NCI-H2107 (cell line): ENCODE results near the gene FOXK1.
"Not testable (repeated sequence)": the region's sequence is repeated elsewhere in the genome, so short reads cannot be mapped to it uniquely, and the experiment has no call there.

Experiments
- DNase-seq: peaks from one replicate; lab custom pipeline; 2025; lab: John Stamatoyannopoulos, UW

The FOXK1 gene

DNA sequence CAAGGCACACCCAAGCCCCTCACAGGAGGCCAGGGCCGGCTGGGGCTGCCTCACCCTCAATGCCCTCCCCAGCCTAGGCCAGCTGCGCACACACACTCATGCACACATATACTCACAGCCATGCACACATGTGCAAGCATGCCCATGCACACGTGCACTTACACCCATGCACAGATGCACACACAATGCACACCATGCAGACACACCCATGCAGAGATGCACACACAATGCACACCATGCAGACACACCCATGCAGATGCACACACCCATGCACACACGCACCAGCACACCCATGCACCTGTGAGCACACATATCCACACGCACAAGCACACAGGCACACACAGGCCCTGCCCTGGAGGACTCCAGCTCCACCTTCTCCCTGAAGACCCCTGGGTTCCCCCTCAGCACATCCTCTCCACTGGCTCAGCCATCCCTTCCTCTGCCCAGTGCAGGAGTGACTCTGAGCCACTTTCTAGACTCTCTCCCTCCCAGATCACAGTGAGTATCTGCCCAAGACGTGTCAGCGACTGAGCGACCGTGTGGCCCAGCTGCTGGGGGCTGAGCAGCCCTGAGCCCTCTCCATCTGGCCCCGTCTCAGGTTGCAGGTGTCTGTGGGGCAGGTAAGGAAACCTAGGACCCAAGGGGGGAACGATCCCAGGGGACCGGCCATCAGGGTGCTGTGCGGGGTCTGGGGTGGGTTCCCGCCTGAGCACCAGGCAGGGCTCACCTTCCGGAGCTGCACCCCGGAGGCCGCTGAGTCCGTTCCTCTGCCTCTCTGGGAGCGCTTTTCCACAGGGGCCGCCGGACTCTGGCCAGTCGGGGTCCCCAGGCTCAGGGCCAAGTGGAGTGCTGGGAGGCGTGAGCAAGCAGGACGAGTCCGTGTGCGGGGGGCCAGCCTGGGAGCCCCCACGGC, 119.1 kb downstream of the FOXK1 start:
- DNase-seq = no peak

DNA sequence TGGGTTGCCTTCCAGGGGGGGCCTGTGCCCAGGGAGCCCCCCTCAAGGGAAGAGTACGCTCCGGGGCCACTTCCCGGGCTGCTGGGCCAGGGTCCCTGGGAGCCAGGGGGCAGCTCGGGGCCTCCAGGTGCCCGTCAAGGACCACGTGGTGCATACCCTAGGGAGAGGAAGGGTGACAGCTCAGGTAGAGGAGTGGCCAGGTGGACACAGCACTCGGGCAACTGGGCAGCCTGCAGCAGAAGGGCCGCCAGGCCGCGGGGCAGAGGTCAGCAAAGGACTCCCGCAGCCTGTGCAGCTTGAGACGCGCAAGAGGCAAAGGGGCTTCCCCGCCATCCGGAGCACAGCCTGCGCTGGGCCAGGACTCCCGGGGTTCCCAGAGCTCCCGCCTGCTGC, 119.7 kb downstream of the FOXK1 start:
- DNase-seq = no peak

GRCh38 chr7:4802577-4802976, 120.5 kb downstream of the FOXK1 start:
- not testable (repeated sequence) for DNase-seq

GRCh38 chr7:4803397-4804241, 121.5 kb downstream of the FOXK1 start:
- DNase-seq = no peak

DNA sequence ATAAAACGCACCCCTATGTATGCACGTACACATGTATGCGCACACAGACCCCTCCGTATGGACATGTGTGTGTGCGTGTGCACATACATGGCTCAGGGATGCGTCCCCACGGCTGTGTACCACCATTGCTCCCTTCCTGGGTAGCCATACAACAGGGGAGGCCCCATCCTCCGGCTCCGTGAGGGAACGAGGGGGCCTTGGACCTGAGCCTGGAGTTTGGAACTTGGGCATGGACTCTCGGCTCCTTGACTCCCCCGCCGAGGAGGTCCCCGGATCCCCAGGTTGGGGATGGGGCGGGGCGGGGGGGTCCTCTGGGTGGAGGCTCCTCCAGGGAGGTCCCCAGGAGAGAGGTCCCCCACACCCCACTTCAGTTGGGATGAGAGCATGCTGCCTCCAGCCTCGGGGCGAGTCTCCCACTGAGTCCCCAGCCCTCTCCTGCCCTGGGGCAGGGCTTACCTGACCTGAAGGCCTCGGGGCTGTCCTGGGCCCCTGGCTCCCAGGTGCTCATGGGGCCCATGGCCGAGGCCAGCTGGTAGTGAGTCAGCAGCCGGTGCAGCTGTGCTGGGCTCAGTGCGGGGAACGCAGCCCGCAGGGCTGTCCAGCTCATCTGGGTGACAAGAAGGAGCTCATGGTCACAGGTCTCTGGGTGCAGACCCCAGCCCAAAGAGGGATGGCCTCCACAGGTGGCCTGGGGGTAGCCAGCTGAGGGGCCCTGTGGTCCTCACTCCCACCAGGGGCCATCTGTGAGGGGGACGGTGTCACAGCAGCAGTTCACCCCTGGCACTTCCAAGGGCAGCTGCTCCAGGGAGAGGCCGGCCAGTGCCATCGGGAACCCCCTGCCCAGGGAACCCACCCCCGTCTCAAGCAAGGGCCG, 123.3 kb downstream of the FOXK1 start:
- DNase-seq = no peak

DNA sequence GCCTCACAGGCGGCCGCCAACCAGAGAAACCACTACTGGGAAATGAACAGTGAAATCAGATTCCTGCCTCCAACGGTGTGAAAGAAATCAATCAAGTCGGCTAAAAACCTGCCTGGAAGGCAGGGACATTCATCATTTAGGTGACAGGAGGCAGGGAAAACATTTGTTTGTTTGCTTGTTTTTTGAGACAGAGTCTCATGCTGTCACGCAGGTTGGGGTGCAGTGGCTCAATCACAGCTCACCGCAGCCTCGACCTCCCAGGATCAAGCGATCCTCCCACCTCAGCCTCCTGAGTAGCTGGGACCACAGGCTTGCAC, 123.8 kb downstream of the FOXK1 start:
- no peak for DNase-seq

DNA sequence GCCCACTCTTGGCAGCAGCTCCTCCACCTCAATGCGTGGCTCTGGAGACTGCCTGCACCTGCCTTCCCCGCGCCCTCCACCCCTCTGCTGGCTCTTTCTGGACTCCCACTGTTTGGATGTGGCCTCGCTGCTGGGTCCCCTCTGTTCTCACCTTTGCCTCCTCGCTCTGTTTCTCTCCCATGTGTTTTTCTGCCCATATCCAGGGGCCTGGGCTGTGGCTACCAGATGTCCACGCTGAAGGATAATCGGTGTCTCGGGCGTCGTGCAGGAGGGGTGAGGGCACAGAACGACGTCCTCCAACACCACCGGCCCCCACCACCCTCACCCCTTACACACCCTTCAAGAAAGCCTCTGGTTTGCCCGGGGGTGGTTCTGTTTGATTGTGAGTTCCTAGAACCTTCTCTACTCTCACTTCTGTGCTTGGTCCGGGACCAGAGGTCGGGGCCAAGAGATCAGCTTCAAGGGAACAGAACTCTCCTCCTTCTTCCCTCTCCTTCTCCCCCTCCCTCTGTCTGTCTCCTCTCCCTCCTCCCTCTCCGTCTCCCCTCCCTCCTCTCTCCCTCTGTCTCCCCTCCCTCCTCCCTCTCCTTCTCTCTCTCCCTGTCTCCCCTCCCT, 125.0 kb downstream of the FOXK1 start:
- DNase-seq = no peak

DNA sequence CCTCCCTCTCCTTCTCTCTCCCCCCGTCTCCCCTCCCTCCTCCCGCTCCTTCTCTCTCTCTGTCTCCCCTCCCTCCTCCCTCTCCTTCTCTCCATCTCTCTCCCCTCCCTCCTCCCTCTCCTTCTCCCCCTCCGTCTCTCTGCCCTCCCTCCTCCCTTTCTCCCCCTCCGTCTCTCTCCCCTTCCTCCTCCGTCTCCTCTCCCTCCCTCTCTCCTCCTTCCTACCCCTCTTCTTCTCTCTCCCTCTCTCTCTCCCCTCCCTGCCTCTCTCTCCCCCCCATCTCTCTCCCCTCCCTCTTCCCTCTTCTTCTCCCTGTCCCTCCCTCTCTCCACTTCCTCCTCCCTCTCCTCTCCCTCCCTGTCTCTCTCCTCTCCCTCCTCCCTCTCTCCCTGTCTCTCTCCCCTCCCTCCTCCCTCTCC, 125.5 kb downstream of the FOXK1 start:
- DNase-seq = no peak

DNA sequence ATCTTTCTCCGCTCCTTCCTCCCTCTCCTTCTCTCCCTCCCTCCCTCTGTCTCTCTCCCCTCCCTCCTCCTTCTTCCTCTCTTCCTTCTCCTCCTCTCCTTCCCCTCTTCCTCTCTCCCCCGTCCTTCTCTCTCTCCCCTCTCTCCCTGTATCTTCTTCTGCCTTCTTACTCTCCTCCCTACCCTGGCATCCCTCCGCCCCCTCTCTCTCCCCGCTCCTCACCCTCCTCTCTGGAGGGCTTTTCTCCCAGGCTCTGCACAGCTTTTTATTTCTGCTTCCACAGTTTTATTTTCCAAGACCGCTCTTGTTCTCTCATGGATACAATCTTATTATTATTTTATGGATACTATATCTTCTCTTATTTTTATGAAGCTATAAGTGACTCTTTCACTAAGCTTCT, 125.9 kb downstream of the FOXK1 start:
- DNase-seq = no peak

DNA sequence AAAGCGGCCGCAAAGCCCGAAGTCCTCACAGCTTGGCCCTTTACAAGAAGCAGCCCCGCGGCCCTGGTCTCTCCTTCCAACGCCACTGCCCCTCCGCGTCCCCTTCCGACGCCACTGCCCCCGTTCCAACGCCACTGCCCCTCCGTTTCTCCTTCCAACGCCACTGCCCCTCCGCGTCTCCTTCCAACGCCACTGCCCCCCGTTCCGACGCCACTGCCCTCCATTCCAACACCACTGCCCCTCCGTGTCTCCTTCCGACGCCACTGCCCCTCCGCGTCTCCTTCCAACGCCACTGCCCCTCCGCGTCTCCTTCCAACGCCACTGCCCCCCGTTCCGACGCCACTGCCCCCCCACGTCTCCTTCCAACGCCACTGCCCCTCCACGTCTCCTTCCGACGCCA, 126.5 kb downstream of the FOXK1 start:
- no peak for DNase-seq

GRCh38 chr7:4809091-4809591, 127.0 kb downstream of the FOXK1 start:
- no peak for DNase-seq

DNA sequence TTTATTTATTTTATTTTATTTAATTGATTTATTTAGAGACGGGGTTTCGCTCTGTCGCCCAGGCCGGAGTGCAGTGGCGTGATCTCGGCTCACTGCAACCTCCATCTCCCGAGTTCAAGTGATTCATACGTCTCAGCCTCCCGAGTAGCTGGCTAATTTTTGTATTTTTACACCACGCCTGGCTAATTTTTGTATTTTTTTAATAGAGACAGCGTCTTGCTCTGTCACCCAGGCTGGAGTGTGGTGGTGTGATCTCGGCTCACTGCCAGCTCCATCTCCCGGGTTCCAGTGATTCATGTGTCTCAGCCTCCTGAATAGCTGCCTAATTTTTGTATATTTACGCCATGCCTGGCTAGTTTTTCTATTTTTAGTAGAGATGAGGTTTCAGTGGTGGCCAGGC, 127.6 kb downstream of the FOXK1 start:
- DNase-seq = no peak

GRCh38 chr7:4814433-4814832, 132.3 kb downstream of the FOXK1 start:
- no peak for DNase-seq

DNA sequence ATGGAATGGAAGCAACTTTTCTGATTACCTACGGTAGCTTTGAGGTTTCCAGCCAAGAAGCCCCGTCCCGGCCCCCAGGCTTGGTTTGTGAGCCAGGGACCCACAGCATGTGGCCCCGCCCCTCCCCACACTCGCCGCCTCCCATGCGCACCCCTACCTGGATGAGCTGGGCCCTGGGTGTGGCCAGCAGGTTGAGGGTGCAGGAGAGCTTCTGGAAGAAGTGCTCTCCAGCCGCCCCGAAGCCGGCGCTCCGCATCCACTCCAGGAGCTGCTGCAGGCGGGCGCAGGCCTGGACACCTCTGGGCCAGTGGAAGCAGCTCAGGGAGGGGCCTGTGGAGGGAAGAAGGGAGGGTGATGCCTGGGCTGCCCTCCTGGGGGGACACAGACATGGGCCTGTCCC, 133.0 kb downstream of the FOXK1 start:
- DNase-seq = no peak

GRCh38 chr7:4815609-4816418, 133.7 kb downstream of the FOXK1 start:
- DNase-seq = no peak

DNA sequence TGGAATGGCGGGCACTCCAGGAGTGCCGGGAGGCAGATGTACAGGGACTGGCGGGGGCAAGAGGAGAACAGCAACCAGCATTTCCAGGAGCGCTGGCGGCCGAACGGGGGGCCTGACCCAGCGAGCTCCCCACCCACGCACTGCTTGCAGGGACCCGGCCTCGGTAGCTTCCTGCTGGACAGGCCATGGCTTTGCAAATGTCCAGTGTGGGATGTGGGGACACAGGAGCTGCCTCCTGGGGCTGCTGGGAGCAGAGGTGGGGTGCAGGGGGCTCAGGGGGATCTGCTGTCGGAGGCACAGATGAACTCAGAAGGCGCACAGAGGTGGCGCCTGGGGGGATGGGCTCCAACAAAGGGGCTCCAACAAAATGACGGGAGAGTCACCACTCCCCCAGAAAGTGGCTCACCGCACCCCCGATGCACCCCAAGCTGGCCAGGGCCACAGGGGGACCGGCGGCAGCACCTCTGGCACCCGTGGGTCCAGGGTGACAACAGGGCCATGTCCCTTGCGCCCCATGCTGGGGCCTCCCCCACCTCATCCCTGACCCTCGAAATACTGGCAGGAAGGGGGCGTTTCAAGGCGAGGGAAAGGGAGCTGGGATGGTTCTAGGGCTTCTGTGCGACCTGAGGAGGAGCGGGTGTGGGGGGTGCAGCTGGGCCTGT, 134.5 kb downstream of the FOXK1 start:
- DNase-seq = no peak

- no peak for DNase-seq
Measured at GRCh38 chr7:4817178-4817901, 135.2 kb downstream of the FOXK1 start.

- DNase-seq = no peak
Measured at GRCh38 chr7:4818000-4818794, 136.1 kb downstream of the FOXK1 start.
